ENCODE results near the gene LCA5.

The LCA5 gene

GRCh38 chr6:79467716-79468115 lies 69.5 kb downstream of the LCA5 start:
- CTCF ChIA-PET = interaction anchor here (0.7 to 1.3 kb wide), 2 partner anchors 197 to 391 kb away, joined by 3 to 5 read pairs; no protein-coding TSS in a partner anchor
- POLR2A ChIA-PET = interaction anchor here (0.8 to 1.0 kb wide), 2 partner anchors 69 to 390 kb away, joined by 4 to 5 read pairs; partner anchors contain the start of genes LCA5 and PHIP
- no peak for TF ChIP-seq HDGF (IDR thresholded peaks at IDR 0.05; ENCODE audit: borderline replicate concordance)
- peak; percentile 10 for DNase-seq (ENCODE audit: extremely low spot score)

DNA sequence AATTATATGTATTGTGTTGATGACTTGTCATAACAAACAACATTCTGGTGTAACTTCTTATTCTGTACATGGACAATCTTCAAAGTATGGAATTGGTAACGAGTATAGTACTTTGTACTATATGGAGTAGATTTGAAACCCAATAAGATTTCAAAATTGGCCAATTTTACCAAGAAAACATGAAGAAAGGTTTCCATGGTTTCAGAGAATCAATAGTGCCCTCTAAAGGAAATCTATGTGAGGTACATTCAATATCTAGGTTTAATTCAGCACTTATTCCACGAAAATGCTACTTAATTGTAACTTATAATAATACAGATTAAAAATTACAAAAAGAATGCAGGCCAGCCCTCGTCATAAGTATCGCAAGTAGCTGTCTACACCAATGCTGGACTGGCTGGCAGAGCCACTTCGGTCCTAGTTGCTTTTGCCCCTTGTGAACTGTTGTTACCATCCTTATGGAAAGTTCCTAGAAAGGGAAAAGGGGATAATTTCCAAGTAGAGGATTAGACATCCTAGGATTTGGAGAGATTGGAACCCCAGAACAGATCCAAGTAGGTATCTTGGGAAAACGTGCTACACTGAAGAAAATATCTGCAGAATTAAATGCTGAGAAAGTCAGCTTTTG lies 70.9 kb downstream of the LCA5 start:
- CTCF ChIA-PET = interaction anchor here (0.8 to 1.3 kb wide), 3 partner anchors 9 to 390 kb away, joined by 3 to 5 read pairs (median 3); no protein-coding TSS in a partner anchor
- no peak for TF ChIP-seq FOXM1 (IDR thresholded peaks at IDR 0.05; ENCODE audit: borderline replicate concordance)
- TF ChIP-seq HDGF (IDR thresholded peaks at IDR 0.05; ENCODE audit: borderline replicate concordance) = no peak
- no peak for TF ChIP-seq SUZ12 (IDR thresholded peaks at IDR 0.05)
- peak; percentile 12 for DNase-seq (ENCODE audit: extremely low spot score)
- POLR2A ChIA-PET = no interaction called here

DNA sequence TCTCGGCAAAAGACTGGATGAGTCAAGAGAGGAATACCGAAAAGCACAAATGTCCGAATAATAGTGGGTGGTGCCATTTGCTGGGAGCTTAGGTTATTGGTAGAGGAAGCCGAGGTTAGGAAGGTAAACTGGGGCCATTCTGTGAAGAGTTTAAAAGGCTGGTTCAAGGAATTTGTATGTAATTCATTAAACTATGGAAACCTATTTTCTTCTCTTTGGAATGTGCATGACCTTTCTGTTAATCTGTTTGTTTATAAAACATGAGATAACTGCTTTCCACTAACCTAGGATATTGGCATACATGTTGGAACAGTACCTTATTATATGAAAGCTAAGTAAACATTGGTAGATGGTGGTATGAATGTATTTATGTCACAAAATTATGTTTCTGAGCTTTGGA lies 71.8 kb downstream of the LCA5 start:
- POLR2A ChIA-PET = no interaction called here
- CTCF ChIA-PET = interaction anchor here (0.6 to 0.7 kb wide), 2 partner anchors 17 to 103 kb away, joined by 3 read pairs; no protein-coding TSS in a partner anchor
- TF ChIP-seq FOXA1 (IDR thresholded peaks at IDR 0.05) = no peak
- no peak for TF ChIP-seq SUZ12 (IDR thresholded peaks at IDR 0.05)
- no peak for TF ChIP-seq ELF4 (IDR thresholded peaks at IDR 0.05)
- TF ChIP-seq BHLHE40 (IDR thresholded peaks at IDR 0.05; ENCODE audit: borderline replicate concordance) = no peak
- TF ChIP-seq SP1 (IDR thresholded peaks at IDR 0.05) = no peak
- TF ChIP-seq CTBP1 (IDR thresholded peaks at IDR 0.05; ENCODE audit: borderline replicate concordance) = no peak
- TF ChIP-seq L3MBTL2 (conservative IDR thresholded peaks at IDR 0.05) = no peak
- TF ChIP-seq LEF1 (IDR thresholded peaks at IDR 0.05; ENCODE audit: borderline replicate concordance) = no peak
- TF ChIP-seq PKNOX1 (IDR thresholded peaks at IDR 0.05) = no peak
- TF ChIP-seq HDGF (IDR thresholded peaks at IDR 0.05; ENCODE audit: borderline replicate concordance) = no peak
- no peak for TF ChIP-seq ZNF384 (IDR thresholded peaks at IDR 0.05)
- TF ChIP-seq FOXK2 (IDR thresholded peaks at IDR 0.05) = no peak
- TF ChIP-seq NFRKB (IDR thresholded peaks at IDR 0.05) = no peak
- no peak for TF ChIP-seq FOXM1 (IDR thresholded peaks at IDR 0.05; ENCODE audit: borderline replicate concordance)
- TF ChIP-seq ARNT (IDR thresholded peaks at IDR 0.05) = no peak
- no peak for TF ChIP-seq TARDBP (IDR thresholded peaks at IDR 0.05)
- no peak for DNase-seq (ENCODE audit: extremely low spot score)

GRCh38 chr6:79463621-79464050 lies 73.6 kb downstream of the LCA5 start:
- TF ChIP-seq ELF4 (IDR thresholded peaks at IDR 0.05) (no peak), NFRKB (IDR thresholded peaks at IDR 0.05) (no peak), FOXA1 (IDR thresholded peaks at IDR 0.05) (no peak), FOXK2 (IDR thresholded peaks at IDR 0.05) (no peak)
- ChIA-PET CTCF (no interaction called here), POLR2A (no interaction called here)
- DNase-seq (ENCODE audit: extremely low spot score) = no peak

DNA sequence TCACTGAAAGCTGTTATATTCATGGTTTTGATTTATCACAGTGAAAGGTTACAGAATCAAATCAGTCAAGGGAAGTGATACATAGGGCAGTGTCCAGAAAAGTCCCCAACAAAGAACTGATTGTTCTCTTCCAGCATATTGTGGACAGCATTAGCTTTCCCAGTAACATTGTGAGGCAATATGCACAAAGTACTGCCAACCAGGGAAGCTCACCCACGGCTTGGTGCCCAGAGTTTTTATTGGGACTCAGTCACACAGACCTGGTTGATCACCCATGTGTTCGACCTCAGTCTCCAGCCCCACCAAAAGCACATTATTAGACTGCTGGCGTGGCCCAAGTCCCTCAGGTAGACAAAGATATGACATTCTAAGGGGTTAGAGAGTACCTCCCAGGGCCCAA lies 76.0 kb downstream of the LCA5 start:
- TF ChIP-seq LEF1 (IDR thresholded peaks at IDR 0.05; ENCODE audit: borderline replicate concordance) (no peak), HDGF (IDR thresholded peaks at IDR 0.05; ENCODE audit: borderline replicate concordance) (no peak), L3MBTL2 (conservative IDR thresholded peaks at IDR 0.05) (no peak), FOXK2 (IDR thresholded peaks at IDR 0.05) (no peak), CTBP1 (IDR thresholded peaks at IDR 0.05; ENCODE audit: borderline replicate concordance) (no peak), TARDBP (IDR thresholded peaks at IDR 0.05) (no peak)
- ChIA-PET POLR2A (no interaction called here), CTCF (no interaction called here)
- no peak for DNase-seq (ENCODE audit: extremely low spot score)

GRCh38 chr6:79455446-79455845 lies 81.8 kb downstream of the LCA5 start:
- ChIA-PET CTCF (interaction anchor here (0.8 kb wide), 1 partner anchor 24 kb away, joined by 3 read pairs; no protein-coding TSS in a partner anchor), POLR2A (no interaction called here)
- no peak for DNase-seq (ENCODE audit: extremely low spot score)
- TF ChIP-seq FOXA1 (IDR thresholded peaks at IDR 0.05) (no peak), TARDBP (IDR thresholded peaks at IDR 0.05) (no peak), ARNT (IDR thresholded peaks at IDR 0.05) (no peak), LEF1 (IDR thresholded peaks at IDR 0.05; ENCODE audit: borderline replicate concordance) (no peak), BHLHE40 (IDR thresholded peaks at IDR 0.05; ENCODE audit: borderline replicate concordance) (no peak), SP1 (IDR thresholded peaks at IDR 0.05) (no peak), CTBP1 (IDR thresholded peaks at IDR 0.05; ENCODE audit: borderline replicate concordance) (no peak), ZNF384 (IDR thresholded peaks at IDR 0.05) (no peak), FOXM1 (IDR thresholded peaks at IDR 0.05; ENCODE audit: borderline replicate concordance) (no peak), NFRKB (IDR thresholded peaks at IDR 0.05) (no peak), ELF4 (IDR thresholded peaks at IDR 0.05) (no peak)

DNA sequence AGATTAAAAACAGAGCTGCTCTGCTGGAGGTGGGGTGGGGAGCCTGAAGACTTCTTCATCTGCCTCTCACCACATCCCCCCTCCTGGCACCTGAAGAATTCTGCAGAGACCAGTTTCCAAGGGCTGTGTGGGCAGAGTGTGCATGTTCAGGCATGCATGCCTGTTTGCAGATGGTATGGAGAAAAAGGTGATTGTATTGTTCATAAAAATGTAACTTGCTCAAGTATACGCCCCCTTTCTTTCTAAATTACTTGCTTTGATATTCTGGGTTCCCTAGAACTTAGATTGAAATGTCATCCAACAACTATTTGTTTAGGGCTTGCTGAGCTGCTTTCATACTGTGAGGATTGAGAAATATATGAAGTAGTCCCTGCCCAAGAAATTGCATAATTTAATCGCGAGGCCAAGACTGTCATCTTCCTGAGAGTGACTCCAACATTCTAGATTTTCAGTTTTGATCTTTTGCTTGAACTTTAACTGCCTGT lies 83.6 kb downstream of the LCA5 start:
- no peak for TF ChIP-seq HDGF (IDR thresholded peaks at IDR 0.05; ENCODE audit: borderline replicate concordance)
- no peak for TF ChIP-seq SP1 (IDR thresholded peaks at IDR 0.05)
- TF ChIP-seq ZNF384 (IDR thresholded peaks at IDR 0.05) = no peak
- TF ChIP-seq SUZ12 (IDR thresholded peaks at IDR 0.05) = no peak
- TF ChIP-seq CTBP1 (IDR thresholded peaks at IDR 0.05; ENCODE audit: borderline replicate concordance) = no peak
- TF ChIP-seq ELF4 (IDR thresholded peaks at IDR 0.05) = no peak
- ChIA-PET CTCF (no interaction called here), POLR2A (no interaction called here)
- no peak for DNase-seq (ENCODE audit: extremely low spot score)

DNA sequence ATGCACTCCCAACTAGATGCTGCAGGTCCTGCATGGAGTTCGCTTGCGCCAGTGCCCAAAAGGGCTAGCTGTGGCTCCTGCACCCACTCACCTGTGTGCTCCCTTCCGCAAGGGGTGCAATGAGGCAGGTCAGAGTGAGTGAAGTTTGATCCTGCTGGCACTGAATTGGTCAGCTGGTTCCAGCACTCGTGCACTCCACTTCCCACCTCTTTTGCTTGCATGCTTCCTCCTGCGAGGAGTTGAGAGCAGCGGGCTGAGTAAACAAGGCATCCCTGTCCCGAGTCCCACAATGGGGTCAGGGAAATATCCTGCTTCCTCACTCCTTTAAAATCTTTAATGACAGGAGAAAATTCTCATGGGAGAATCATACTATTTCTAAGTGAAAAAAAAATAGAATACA lies 86.2 kb downstream of the LCA5 start:
- CTCF ChIA-PET = no interaction called here
- no peak for TF ChIP-seq L3MBTL2 (conservative IDR thresholded peaks at IDR 0.05)
- TF ChIP-seq BHLHE40 (IDR thresholded peaks at IDR 0.05; ENCODE audit: borderline replicate concordance) = no peak
- TF ChIP-seq ARNT (IDR thresholded peaks at IDR 0.05) = no peak
- no peak for TF ChIP-seq NFRKB (IDR thresholded peaks at IDR 0.05)
- TF ChIP-seq HDGF (IDR thresholded peaks at IDR 0.05; ENCODE audit: borderline replicate concordance) = no peak
- no peak for TF ChIP-seq ZNF384 (IDR thresholded peaks at IDR 0.05)
- no peak for TF ChIP-seq SUZ12 (IDR thresholded peaks at IDR 0.05)
- TF ChIP-seq ELF4 (IDR thresholded peaks at IDR 0.05) = no peak
- no peak for TF ChIP-seq PKNOX1 (IDR thresholded peaks at IDR 0.05)
- TF ChIP-seq CTBP1 (IDR thresholded peaks at IDR 0.05; ENCODE audit: borderline replicate concordance) = no peak
- TF ChIP-seq TARDBP (IDR thresholded peaks at IDR 0.05) = no peak
- TF ChIP-seq FOXM1 (IDR thresholded peaks at IDR 0.05; ENCODE audit: borderline replicate concordance) = no peak
- no peak for TF ChIP-seq FOXK2 (IDR thresholded peaks at IDR 0.05)
- TF ChIP-seq SP1 (IDR thresholded peaks at IDR 0.05) = no peak
- TF ChIP-seq FOXA1 (IDR thresholded peaks at IDR 0.05) = no peak
- TF ChIP-seq LEF1 (IDR thresholded peaks at IDR 0.05; ENCODE audit: borderline replicate concordance) = no peak
- no peak for DNase-seq (ENCODE audit: extremely low spot score)
- POLR2A ChIA-PET = interaction anchor here (1.0 kb wide), 1 partner anchor 19 kb away, joined by 3 read pairs; no protein-coding TSS in a partner anchor
